GM21529 (cell line): ENCODE results near the gene FOXD4L3.
"Not testable (repeated sequence)": the region's sequence is repeated elsewhere in the genome, so short reads cannot be mapped to it uniquely, and the experiment has no call there.

Source experiments
- ATAC-seq: cut with Tn5 transposase; IDR thresholded peaks from one replicate; pipeline ENCODE4 v1.9.1; 2021; ENCODE audit not compliant: unreplicated experiment

FOXD4L3 gene

DNA sequence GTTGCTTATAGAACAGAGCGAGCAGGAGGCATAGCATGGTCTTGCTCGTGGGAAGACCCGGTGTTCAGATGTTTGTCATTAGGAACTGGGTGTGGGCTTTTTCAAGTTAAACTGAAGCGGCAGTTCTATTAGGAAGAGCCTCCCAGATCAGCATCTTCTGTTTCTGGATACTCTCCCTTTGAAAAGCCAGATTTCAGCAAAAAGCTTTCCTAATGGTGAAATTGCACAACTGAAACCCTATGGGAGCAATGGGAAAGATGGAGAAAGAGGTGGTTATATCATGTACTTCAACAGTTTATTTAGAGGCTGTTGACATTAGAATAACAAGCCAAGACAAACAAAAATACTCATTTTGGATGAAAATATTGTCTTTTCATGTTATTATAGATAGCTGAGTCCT lies 41.3 kb downstream of the FOXD4L3 start:
- ATAC-seq, result not testable (repeated sequence)

DNA sequence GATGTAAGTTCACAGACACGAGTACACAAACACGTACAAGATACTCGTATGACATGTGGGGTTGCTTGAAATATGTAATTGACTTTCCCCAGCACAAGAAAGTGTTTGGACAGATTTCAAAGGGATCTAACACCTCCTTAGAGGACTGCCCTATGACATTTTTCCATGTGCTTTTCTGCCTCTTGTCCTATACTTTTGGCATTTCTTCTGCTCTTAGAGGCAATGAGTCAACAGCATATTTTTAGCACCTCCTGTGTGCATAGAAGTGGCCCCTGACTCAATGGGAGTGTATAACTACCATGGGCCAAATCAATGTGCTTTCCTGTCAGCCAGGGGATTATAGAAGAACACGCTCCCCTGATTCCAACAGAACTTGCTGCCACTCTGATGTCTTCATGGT lies 49.0 kb downstream of the FOXD4L3 start:
- ATAC-seq, result not testable (repeated sequence)
